Endothelial cell (in vitro differentiated cells): Measurements from ENCODE around the gene ADAMTS2. TPM values are rescaled to one million over a fixed set of nuclear protein-coding genes. Genes with fewer than 3 reads are reported as not detected.

Source experiments
- DNase-seq: peaks from one replicate; pipeline ENCODE4 v3.0.0; 2021; ENCODE audit warnings: low spot score
- H3K27ac Mint-ChIP-seq: one replicate; pipeline ENCODE4 v1.8.0; 2021; ENCODE audit warnings: mixed read lengths, inconsistent platforms; ENCODE audit not compliant: unreplicated experiment
- H3K27me3 Mint-ChIP-seq: one replicate; pipeline ENCODE4 v1.8.0; 2021; ENCODE audit warnings: mild to moderate bottlenecking, moderate library complexity, mixed read lengths, inconsistent platforms; ENCODE audit not compliant: unreplicated experiment
- H3K36me3 Mint-ChIP-seq: one replicate; pipeline ENCODE4 v1.8.0; 2021; ENCODE audit warnings: mild to moderate bottlenecking, low read depth, mixed read lengths, inconsistent platforms; ENCODE audit not compliant: unreplicated experiment
- H3K4me1 Mint-ChIP-seq: one replicate; pipeline ENCODE4 v1.8.0; 2021; ENCODE audit warnings: mild to moderate bottlenecking, mixed read lengths, inconsistent platforms; ENCODE audit not compliant: unreplicated experiment
- H3K4me3 Mint-ChIP-seq: one replicate; pipeline ENCODE4 v1.8.0; 2021; ENCODE audit warnings: mild to moderate bottlenecking, mixed read lengths, inconsistent platforms; ENCODE audit not compliant: unreplicated experiment
- H3K9me3 Mint-ChIP-seq: one replicate; pipeline ENCODE4 v1.8.0; 2021; ENCODE audit warnings: mixed read lengths, inconsistent platforms; ENCODE audit not compliant: unreplicated experiment
- total RNA-seq: library from RNA; stranded (reverse); fragmentation: NEBNext Ultra II Directional; extraction: Animal tissue kit (Norgen Biotek cat#: 25700); gene quantifications from one replicate; pipeline ENCODE4 v1.2.1, GENCODE V29; 2021; ENCODE audit not compliant: unreplicated experiment
- TF ChIP-seq, protein P1 (sequence below): fragments of 200-600 bp; sonication (generic); IDR thresholded peaks from one replicate; pipeline ENCODE4 v1.5.0; 2021; ENCODE audit warnings: antibody characterized with exemption; ENCODE audit not compliant: unreplicated experiment

ADAMTS2 gene
- total RNA-seq, 1 donor from 2014 or later, result 1.5 TPM

DNA sequence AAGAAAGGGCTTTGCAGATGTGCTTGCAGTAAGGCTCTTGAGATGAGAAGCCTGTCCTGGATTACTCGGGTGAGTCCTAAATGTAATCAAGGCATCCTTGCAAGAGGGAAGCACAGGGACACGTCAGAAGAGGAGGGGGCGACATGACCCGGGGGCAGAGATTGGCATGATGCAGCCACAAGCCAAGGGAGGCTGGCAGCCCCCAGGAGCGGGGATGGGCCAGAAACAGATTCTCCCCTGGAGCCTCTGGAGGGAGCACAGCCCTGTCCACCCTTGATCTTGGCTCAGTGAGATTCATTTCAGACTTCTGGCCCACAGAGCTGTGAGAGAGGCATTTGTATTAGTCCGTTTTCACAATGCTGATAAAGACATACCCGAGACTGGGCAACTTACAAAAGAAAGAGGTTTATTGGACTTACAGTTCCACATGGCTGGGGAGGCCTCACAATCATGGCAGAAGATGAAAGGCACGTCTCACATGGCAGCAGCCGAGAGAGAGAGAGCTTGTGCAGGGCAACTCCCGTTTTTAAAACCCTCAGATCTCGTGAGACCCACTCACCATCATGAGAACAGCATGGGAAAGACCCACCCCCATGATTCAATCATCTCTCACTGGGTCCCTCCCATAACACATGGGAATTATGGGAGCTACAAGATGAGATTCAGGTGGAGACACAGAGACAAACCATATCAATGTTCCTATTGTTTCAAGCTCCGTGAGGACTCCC, 76.1 kb downstream of the ADAMTS2 start:
- Mint-ChIP-seq H3K9me3 (no peaks in the 10 kb centered on the region), H3K36me3 (peaks cover 4% of the 10 kb centered on the region), H3K27me3 (no peaks in the 10 kb centered on the region), H3K4me1 (peaks cover 9% of the 10 kb centered on the region), H3K4me3 (no peak overlapping the region), H3K27ac (no peak overlapping the region)
- TF ChIP-seq, protein P1, sequence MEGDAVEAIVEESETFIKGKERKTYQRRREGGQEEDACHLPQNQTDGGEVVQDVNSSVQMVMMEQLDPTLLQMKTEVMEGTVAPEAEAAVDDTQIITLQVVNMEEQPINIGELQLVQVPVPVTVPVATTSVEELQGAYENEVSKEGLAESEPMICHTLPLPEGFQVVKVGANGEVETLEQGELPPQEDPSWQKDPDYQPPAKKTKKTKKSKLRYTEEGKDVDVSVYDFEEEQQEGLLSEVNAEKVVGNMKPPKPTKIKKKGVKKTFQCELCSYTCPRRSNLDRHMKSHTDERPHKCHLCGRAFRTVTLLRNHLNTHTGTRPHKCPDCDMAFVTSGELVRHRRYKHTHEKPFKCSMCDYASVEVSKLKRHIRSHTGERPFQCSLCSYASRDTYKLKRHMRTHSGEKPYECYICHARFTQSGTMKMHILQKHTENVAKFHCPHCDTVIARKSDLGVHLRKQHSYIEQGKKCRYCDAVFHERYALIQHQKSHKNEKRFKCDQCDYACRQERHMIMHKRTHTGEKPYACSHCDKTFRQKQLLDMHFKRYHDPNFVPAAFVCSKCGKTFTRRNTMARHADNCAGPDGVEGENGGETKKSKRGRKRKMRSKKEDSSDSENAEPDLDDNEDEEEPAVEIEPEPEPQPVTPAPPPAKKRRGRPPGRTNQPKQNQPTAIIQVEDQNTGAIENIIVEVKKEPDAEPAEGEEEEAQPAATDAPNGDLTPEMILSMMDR, result no peak
- DNase-seq, result no peak

- H3K27me3 Mint-ChIP-seq, result no peaks in the 10 kb centered on the region
- H3K4me1 Mint-ChIP-seq, result peaks cover 9% of the 10 kb centered on the region
- peaks cover 4% of the 10 kb centered on the region for H3K36me3 Mint-ChIP-seq
- DNase-seq, result no peak
- no peaks in the 10 kb centered on the region for H3K9me3 Mint-ChIP-seq
- H3K4me3 Mint-ChIP-seq, result no peak overlapping the region
- H3K27ac Mint-ChIP-seq, result no peak overlapping the region
- TF ChIP-seq, protein P1, result no peak
These were observed 76.8 kb downstream of the ADAMTS2 start for GRCh38 chr5:179268399-179268952.

DNA sequence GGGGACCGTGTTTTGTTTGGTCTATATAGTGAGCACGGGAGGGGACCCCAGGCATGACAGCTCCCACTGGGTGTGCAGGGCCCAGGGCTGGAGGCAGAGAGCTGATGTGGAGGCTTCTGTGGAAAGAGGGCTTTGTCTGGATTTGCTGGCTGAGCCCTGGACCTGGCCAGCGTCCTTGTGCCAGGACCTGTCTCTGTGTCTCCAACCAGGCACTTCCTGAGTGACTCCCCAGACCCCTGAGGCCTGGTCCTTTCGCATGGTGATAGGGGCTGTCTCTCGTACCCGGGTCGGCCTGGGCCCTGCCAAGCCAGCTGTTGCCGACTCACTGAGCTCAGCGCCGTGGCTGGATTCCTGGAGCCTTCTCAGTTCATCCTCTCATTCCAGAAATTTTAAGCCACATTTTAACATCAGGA, 77.6 kb downstream of the ADAMTS2 start:
- Mint-ChIP-seq H3K27me3 (no peaks in the 10 kb centered on the region), H3K27ac (no peak overlapping the region), H3K9me3 (no peaks in the 10 kb centered on the region), H3K4me3 (no peak overlapping the region), H3K36me3 (peaks cover 4% of the 10 kb centered on the region), H3K4me1 (peaks cover 9% of the 10 kb centered on the region)
- TF ChIP-seq, protein P1, result no peak
- no peak for DNase-seq

- H3K4me3 Mint-ChIP-seq, result no peak overlapping the region
- no peaks in the 10 kb centered on the region for H3K27me3 Mint-ChIP-seq
- no peak for DNase-seq
- peaks cover 9% of the 10 kb centered on the region for H3K4me1 Mint-ChIP-seq
- no peak overlapping the region for H3K27ac Mint-ChIP-seq
- H3K36me3 Mint-ChIP-seq, result peaks cover 4% of the 10 kb centered on the region
- H3K9me3 Mint-ChIP-seq, result no peaks in the 10 kb centered on the region
- TF ChIP-seq, protein P1, result no peak
These were observed 78.1 kb downstream of the ADAMTS2 start for GRCh38 chr5:179267071-179267670.
